CD4-positive, alpha-beta T cell (primary cell): ENCODE results near the gene KCNQ2. TPM values are rescaled to one million over a fixed set of nuclear protein-coding genes. Genes with fewer than 3 reads are reported as not detected.

Experiments used
- ATAC-seq: fragments of 200-7000 bp; cut with Tn5 transposase; one replicate; pipeline ENCODE4 v1.10.0; 2022; ENCODE audit warnings: mild to moderate bottlenecking; ENCODE audit not compliant: poor library complexity
- CTCF ChIA-PET: fragments of 350-600 bp; sonication (Branson Sonifier 250); formaldehyde crosslinking; loops from one replicate; lab custom pipeline; 2021; ENCODE audit warnings: antibody characterized with exemption, inconsistent platforms; lab: Charles Lee
- POLR2A ChIA-PET: fragments of 350-600 bp; sonication (Branson Sonifier 250); formaldehyde crosslinking; loops from one replicate; lab custom pipeline; 2021; ENCODE audit warnings: antibody characterized with exemption, inconsistent platforms; lab: Charles Lee
- DNase-seq, 14 experiments: peaks; one replicate each; pipeline ENCODE4 v3.0.0-alpha.2; 2013 to 2020; ENCODE audit warnings: mixed read lengths in 2 of 14
- H3K27ac ChIP-seq, 2 donors: one replicate each; pipeline versions ENCODE4 v1.5.1 to v1.7.0; 2013; ENCODE audit warnings: low read length in 2 of 2, low read depth in 1 of 2, mild to moderate bottlenecking in 1 of 2
- H3K27me3 ChIP-seq, 2 experiments: 1 replicate in 1 of 2; 2 replicates in 1 of 2; pipeline versions ENCODE4 v1.6.1 to v1.7.0; 2013; ENCODE audit warnings: low read length in 2 of 2, control low read depth in 1 of 2, mild to moderate bottlenecking in 1 of 2, moderate library complexity in 1 of 2; ENCODE audit not compliant: insufficient read depth in 2 of 2, control insufficient read depth in 1 of 2
- H3K36me3 ChIP-seq: one replicate; pipeline ENCODE4 v1.6.1; 2013; ENCODE audit warnings: low read length, control low read depth; ENCODE audit not compliant: insufficient read depth
- H3K4me1 ChIP-seq: one replicate; pipeline ENCODE4 v1.6.1; 2013; ENCODE audit warnings: low read length, control low read depth; ENCODE audit not compliant: insufficient read depth
- H3K4me3 ChIP-seq: one replicate; pipeline ENCODE4 v1.5.1; 2013; ENCODE audit warnings: mild to moderate bottlenecking, low read length, moderate library complexity
- H3K9me3 ChIP-seq, 2 experiments: 1 replicate in 1 of 2; 2 replicates in 1 of 2; pipeline versions ENCODE4 v1.6.1 to v1.7.0; 2013; ENCODE audit warnings: low read length in 2 of 2, mild to moderate bottlenecking in 2 of 2, control low read depth in 1 of 2, moderate library complexity in 1 of 2; ENCODE audit not compliant: control insufficient read depth in 1 of 2, insufficient read depth in 1 of 2
- H3K27ac Mint-ChIP-seq: one replicate; pipeline ENCODE4 v1.8.0; 2020; ENCODE audit warnings: mixed read lengths
- H3K27me3 Mint-ChIP-seq: one replicate; pipeline ENCODE4 v1.8.0; 2021; ENCODE audit warnings: mixed read lengths
- H3K36me3 Mint-ChIP-seq: one replicate; pipeline ENCODE4 v1.8.0; 2021; ENCODE audit warnings: low read depth, mixed read lengths
- H3K4me1 Mint-ChIP-seq: one replicate; pipeline ENCODE4 v1.8.0; 2021; ENCODE audit warnings: low read depth, mixed read lengths
- H3K4me3 Mint-ChIP-seq: one replicate; pipeline ENCODE4 v1.8.0; 2020; ENCODE audit warnings: mild to moderate bottlenecking, mixed read lengths
- H3K9me3 Mint-ChIP-seq: one replicate; pipeline ENCODE4 v1.8.0; 2020; ENCODE audit warnings: mixed read lengths
- CTCF ChIP-seq: fragments of 200-600 bp; IDR thresholded peaks from one replicate; pipeline ENCODE4 v1.8.0; 2022; ENCODE audit warnings: antibody characterized with exemption, mild to moderate bottlenecking
- intact Hi-C, 2 experiments: fragments of 100-400 bp; cut with DNase I in 1 of 2; cut with micrococcal nuclease in 1 of 2; formaldehyde crosslinking; loops; one replicate each; pipeline versions ENCODE4 v1.15.1 to v1.9.0; 2023 to 2025; cut with DNase I, micrococcal nuclease
- total RNA-seq, 174 experiments: library from RNA in 2 of 174; stranded (reverse) in 2 of 174; gene quantifications; one replicate each; pipeline ENCODE4 v1.2.3 and lab custom pipeline; 2021 to 2026

The KCNQ2 gene
- total RNA-seq, 2 experiments from 2014 or later, result not detected

DNA sequence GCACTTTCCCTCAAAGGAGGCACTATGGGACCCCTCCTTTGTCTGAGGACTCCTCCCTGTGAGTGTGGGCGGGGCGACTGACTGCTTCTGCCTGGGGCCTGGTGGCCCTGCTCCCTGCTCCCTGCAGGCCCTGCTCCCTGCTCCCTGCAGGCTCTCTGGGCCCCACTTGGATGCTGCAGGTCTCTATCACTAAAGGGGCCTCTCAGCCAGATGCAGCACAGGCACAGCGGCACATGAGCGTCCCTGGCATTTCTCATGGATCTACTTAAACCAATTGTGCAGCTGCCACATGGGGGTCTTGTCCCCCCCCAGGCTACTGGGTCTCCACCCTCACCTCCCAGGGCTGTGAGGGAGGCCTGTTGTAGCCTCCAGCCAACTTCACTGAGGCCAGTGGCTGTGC is 18.6 kb upstream of the KCNQ2 start:
- TF ChIP-seq CTCF, result no peak
- no peaks in the 10 kb centered on the region for H3K4me1 Mint-ChIP-seq

DNA sequence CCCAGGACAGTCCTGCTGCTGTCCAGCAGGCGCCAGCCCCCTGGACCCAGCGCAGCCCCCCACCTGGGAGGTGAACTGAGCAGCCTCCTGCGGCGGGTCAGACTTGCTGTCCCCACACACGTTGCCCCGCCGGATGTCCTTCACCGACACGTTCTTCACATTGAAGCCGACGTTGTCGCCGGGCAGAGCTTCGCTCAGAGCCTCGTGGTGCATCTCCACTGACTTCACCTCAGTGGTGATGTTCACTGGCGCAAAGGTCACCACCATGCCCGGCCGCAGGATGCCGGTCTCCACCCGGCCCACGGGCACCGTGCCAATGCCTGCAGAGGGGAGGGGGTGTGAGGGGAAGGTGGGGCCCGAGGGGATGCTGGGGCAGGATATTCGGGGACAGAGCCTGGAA is 18.0 kb upstream of the KCNQ2 start:
- Histone ChIP-seq H3K27ac (no peak overlapping the region), H3K9me3 (peaks cover 0 to 26% of the 10 kb centered on the region in 2 experiments), H3K4me1 (no peaks in the 10 kb centered on the region), H3K4me3 (no peak overlapping the region), H3K36me3 (no peaks in the 10 kb centered on the region), H3K27me3 (peaks cover 20 to 30% of the 10 kb centered on the region in 2 experiments)
- H3K4me1 Mint-ChIP-seq, result no peaks in the 10 kb centered on the region
- intact Hi-C loops, result no loop called here
- DNase-seq (no peak), ATAC-seq (no peak)
- no peaks in the 10 kb centered on the region for H3K9me3 Mint-ChIP-seq
- H3K4me3 Mint-ChIP-seq, result no peak overlapping the region
- no peaks in the 10 kb centered on the region for H3K36me3 Mint-ChIP-seq
- H3K27ac Mint-ChIP-seq, result no peak overlapping the region
- no peak for TF ChIP-seq CTCF
- peaks cover 29% of the 10 kb centered on the region for H3K27me3 Mint-ChIP-seq
- ChIA-PET POLR2A (no interaction called here), CTCF (no interaction called here)

More for the DNA sequence above, 18.6 kb upstream of the KCNQ2 start:
- Mint-ChIP-seq H3K4me3 (no peak overlapping the region), H3K27ac (no peak overlapping the region), H3K9me3 (no peaks in the 10 kb centered on the region), H3K27me3 (peaks cover 26% of the 10 kb centered on the region), H3K36me3 (no peaks in the 10 kb centered on the region)
- intact Hi-C loops, result no loop called here
- no peaks in the 10 kb centered on the region for H3K36me3 ChIP-seq
- H3K27ac ChIP-seq, result no peak overlapping the region
- H3K4me1 ChIP-seq, result peaks cover 6% of the 10 kb centered on the region
- POLR2A ChIA-PET, result no interaction called here
- peaks cover 20 to 30% of the 10 kb centered on the region in 2 experiments for H3K27me3 ChIP-seq
- CTCF ChIA-PET, result no interaction called here
- ATAC-seq (no peak), DNase-seq (no peak)
- peaks cover 0 to 22% of the 10 kb centered on the region in 2 experiments for H3K9me3 ChIP-seq
- H3K4me3 ChIP-seq, result no peak overlapping the region

DNA sequence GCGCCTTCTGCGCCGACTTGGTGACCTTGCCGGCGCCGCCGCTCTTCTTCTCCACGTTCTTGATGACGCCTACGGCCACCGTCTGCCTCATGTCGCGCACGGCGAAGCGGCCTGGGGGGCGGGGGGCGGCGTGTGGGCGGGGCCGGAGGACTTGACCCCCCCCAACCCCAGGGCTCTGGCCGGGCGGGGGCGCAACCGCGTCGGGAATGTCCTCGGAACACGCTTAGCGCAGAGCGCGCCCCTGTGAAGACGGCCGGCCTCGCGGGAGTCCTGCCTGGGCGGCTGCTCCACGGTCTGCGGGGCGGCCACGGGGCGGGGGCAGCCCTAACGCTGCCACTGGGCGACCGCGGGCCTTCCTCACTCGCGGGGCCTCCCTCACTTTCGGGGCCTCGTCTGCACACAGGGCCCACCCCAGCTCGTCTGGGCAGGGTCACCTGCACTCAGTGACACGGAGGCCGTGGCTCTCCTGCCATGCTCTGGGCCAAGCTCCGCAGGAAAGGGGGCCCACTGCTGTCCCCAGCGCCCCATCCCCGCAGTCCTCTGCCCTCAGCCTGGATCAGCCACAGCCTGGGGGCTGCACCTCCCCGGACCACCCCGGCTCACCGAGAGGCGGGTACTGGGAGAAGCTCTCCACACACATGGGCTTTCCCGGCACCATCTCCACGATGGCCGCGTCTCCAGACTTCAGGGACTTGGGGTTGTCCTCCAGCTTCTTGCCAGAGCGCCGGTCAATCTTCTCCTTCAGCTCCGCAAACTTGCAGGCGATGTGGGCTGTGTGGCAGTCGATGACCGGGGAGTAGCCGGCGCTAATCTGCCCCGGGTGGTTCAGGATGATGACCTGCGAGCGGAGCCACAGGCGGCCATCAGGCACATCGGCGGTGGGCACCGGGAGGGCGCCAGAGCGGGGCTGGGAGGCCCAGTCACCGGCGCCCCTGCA is 16.1 kb upstream of the KCNQ2 start:
- Histone ChIP-seq H3K9me3 (peaks cover 0 to 26% of the 10 kb centered on the region in 2 experiments), H3K27me3 (peaks cover 22 to 30% of the 10 kb centered on the region in 2 experiments), H3K4me3 (no peak overlapping the region), H3K27ac (no peak overlapping the region), H3K4me1 (no peaks in the 10 kb centered on the region), H3K36me3 (no peaks in the 10 kb centered on the region)
- no peak overlapping the region for H3K27ac Mint-ChIP-seq
- H3K9me3 Mint-ChIP-seq, result no peaks in the 10 kb centered on the region
- POLR2A ChIA-PET, result no interaction called here
- H3K36me3 Mint-ChIP-seq, result no peaks in the 10 kb centered on the region
- no peak overlapping the region for H3K4me3 Mint-ChIP-seq
- CTCF ChIA-PET, result no interaction called here
- ATAC-seq (no peak), DNase-seq (no peak)
- H3K27me3 Mint-ChIP-seq, result peaks cover 33% of the 10 kb centered on the region
- TF ChIP-seq CTCF, result no peak
- no peaks in the 10 kb centered on the region for H3K4me1 Mint-ChIP-seq
- intact Hi-C loops, result no loop called here
